RCC 7860 (cell line): ENCODE data around the gene MOB3B.
"Not testable (repeated sequence)": the region's sequence is repeated elsewhere in the genome, so short reads cannot be mapped to it uniquely, and the experiment has no call there.

Experiments
- DNase-seq: peaks from one replicate; pipeline ENCODE4 v3.0.0-alpha.2; 2015; ENCODE audit warnings: low spot score
- FAIRE-seq: peaks from 2 replicates; lab custom pipeline; 2012; peaks lifted over from hg19 to GRCh38; lab: Jason Lieb, UNC

MOB3B gene

DNA sequence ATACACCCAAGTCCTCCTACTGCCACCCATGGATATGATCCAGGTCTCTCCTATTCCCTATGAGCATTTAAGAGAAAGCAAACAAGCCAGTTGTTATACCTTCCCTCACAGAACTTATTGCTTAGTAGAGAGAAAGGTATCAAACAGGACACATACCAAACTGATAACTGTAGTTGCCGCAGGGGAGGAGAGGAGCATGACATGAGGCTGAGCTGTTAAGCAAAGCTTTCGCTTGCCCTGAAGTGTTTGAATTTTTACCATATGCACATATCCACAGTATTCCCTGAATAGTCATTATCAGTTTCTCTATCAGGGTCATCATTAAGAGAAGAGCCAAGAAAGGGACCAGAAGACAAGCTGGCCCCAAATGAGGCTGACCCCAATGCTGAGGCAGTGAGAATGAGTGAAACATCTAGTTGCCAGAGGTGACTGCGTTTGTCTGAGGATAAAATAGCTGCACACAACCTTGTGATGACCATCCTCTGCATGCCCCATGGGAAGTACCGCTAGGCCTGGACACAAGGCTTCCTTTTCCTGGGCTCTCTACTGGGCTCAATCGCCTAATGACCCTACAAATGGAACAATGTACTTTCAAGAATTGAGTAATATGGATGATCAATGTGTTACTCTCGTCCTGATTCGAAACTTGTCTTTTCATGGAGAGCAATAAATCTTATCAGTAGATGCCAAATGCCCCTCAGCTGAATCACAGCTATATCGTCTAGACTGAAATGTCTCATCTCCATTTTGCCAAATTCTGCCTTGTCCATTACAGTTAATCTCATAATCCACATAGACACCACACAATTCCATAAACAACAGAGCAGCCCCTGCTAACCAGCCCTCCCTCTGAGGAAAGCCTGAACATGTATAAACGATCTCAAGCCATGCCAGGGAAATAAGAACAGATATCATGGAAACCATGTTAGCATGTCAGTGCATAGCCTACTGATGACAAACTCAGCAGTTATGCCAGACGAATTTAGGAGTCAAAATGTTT, 9.8 kb downstream of the MOB3B start:
- DNase-seq (no peak), FAIRE-seq (no peak)

DNA sequence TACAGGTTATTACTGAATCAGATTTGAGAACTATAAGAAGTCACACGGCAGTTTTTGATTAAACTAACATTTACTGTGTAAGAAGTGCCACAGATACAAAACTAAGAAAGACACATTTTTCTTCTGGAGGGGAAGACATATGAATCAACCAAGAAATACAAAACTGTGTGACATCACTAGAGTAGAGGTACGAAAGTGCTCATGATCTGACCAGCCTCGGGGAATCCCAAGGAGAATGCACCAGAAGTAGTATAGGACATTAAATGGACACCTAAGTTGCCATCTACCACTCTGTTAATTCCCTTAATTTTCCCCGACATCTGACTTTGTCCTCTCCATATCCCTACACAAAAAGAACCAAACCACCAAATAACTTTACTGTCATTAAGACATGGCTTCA, 10.8 kb downstream of the MOB3B start:
- DNase-seq (no peak), FAIRE-seq (no peak)

DNA sequence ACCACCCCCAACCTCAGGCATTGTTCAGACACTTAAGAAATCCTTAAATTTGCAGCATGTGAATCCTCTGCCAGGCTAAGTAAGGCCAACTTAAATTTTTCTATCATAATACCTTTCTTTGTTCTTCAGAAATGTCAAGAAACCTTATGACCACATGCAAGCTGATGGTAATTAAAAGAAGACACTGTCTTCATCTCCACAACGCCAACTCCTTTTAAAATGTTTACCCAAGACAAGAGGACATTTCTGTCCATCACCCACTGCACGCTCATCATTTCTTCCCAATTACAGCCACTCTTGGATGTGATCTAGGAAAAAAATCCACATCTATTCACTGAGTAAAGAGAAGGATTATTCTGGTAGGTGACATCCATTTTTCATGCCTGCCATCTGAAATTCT, 11.6 kb downstream of the MOB3B start:
- FAIRE-seq (no peak), DNase-seq (no peak)

DNA sequence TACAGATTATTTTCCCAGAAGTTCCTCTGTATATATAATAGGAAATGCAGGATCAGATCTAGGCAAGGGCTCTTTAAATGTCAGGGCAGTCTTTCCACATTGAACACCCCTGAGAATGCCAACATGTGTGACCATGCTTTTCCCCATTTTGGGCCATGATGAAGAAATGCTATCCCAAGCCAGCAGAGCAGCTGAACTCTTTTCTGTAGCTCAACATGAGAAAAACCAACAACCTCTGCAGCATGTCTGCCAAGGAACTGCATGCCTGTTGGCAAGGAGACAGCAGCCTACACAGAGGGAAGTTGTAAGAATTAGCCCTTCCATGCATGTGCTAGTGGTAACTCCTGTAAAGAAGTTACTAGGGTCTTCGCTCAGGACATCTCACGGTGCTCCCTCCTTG, 15.1 kb downstream of the MOB3B start:
- DNase-seq (no peak), FAIRE-seq (no peak)

DNA sequence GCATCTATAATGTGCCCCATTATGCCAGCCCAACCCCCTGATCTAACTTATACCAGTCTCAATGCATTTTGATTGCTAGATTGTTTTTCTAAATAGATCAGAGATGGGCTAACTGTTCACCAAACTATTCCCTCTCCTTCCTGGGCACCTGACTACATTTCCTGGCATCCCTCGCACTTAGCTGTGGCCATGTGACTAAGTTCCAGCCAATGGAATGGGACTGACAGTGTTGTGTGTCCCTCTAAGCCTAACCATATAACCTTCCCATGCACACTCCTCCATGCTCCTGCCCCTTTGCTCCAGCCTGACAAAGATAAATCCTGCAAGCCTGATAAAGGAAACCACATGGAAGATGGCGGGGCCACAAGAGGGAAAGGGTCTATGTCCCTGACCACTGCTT, 17.8 kb downstream of the MOB3B start:
- FAIRE-seq (no peak), DNase-seq (no peak)

DNA sequence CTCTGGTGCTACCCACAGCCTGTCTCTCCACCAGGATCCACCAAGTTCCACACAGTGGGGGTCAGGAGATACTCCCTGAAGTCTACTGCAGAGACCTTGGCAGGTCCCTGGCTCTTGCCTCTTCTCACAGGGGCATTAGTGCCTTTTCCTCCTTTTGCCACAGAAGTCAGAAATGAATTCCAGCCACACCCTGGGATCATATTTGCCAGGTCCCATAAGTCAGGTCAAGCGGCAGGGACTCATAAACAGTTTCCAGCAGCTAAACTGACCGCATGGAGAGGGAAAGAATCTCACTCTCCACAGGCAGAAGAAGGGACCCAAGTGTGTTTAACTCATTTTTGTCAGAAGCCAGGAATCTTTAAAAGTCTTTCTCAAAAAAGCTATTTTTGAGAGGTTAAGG, 18.8 kb downstream of the MOB3B start:
- DNase-seq (no peak), FAIRE-seq (no peak)

DNA sequence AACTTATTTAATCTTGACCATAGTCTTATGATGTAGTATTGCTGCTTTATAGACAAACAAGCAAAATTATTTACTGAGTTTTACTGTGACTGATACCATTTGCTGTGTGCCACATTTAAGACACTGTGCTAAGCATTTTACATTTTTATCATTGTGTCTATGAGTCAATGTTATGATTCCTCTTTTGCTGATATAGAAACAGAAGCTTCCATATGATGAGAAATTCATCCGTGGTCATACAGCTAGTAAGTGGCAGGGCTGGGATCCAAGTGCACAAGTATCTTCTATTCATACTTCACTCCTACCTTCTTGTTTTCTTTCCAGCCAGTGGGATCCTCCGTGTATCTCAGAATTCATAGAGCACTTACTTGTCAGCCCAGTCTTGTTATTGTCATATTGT, 22.6 kb downstream of the MOB3B start:
- FAIRE-seq (no peak), DNase-seq (no peak)

DNA sequence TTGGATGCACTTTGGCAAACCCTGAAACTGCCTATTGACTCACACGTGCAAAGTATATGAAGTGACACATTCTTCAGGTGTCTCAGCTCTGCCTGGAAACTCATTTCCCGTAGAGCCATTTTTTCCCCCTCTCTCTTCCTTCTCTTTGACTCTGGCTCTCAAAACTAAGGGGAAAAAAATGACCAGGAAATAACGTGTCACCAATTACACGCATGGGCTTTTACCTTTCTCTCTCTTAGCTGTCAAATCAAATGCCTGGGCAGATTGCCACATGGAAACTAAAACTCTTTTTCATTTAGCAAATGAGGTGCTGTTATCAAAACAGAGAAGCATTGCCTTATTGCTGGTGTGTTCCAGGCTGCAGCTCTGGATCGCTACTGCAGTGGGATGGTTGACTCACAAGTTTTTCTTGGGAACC, 23.9 kb downstream of the MOB3B start:
- no peak for DNase-seq
- FAIRE-seq: no peak

DNA sequence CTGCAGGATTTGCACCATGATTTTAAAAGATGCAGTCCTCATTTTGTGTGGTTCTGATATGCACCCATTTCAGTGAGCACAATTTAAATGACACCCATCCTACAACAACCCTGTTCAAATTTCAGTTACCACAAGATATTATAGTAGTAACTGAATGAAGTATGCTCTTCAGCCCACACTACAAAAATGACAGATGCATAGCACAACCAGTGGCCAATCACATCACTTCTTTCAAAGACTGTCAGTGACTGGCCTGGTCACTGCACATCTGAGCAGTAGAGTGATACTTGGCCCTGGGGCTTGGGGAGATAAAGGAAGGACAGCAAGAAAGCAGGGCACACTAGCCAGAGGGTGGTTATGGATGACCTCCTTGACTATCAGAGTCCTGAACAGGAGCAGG, 25.4 kb downstream of the MOB3B start:
- DNase-seq (no peak), FAIRE-seq (no peak)

DNA sequence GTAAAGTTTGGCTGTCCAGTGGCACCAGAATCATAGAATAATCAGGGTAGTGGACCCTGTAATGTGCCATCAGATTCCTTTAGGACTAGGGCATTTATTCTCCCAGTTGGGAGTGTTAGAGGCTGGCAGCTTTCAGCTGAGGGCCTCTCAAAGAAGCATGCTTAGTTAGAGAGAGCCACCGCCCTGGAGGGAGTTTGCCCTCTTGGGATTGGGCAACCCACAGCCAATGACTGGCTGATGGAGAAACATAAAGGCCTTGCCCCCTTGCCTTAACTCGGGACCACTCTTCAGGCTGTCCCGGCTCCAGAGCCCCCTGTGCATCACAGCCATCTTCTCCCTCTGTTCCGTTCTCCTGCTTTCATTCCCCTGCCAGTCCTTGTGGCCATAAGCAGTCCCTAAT, 26.0 kb downstream of the MOB3B start:
- FAIRE-seq (no peak), DNase-seq (no peak)

DNA sequence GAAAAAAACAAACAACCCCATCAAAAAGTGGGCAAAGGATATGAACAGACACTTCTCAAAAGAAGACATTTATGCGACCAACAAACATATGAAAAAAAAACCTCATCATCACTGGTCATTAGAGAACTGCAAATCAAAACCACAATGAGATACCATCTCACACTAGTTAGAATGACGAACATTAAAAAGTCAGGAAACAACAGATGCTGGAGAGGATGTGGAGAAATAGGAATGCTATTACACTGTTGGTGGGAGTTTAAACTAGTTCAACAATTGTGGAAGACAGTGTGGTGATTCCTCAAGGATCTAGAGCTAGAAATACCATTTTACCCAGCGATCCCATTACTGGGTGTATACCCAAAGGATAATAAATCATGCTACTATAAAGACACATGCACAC, 28.7 kb downstream of the MOB3B start:
- not testable (repeated sequence) for DNase-seq, FAIRE-seq

DNA sequence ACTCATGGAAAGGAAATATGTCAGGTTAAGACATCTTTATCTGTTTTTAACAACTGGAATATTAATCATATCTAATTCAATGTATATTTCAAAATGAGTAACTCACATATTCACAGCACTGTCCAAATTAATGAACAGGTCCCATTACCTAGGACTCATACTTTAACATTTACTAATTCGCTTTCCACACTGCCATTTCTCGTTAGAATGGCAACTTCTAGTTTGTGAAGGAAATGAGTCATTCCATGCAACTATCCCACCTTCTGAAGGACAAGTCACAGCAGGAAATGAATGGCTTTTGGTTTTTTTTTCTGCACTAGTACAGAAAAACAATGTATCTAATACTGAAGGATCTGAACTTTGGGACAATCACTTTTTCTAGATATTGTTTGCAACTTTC, 30.2 kb downstream of the MOB3B start:
- DNase-seq (peak; percentile 31), FAIRE-seq (peak; percentile 34)

DNA sequence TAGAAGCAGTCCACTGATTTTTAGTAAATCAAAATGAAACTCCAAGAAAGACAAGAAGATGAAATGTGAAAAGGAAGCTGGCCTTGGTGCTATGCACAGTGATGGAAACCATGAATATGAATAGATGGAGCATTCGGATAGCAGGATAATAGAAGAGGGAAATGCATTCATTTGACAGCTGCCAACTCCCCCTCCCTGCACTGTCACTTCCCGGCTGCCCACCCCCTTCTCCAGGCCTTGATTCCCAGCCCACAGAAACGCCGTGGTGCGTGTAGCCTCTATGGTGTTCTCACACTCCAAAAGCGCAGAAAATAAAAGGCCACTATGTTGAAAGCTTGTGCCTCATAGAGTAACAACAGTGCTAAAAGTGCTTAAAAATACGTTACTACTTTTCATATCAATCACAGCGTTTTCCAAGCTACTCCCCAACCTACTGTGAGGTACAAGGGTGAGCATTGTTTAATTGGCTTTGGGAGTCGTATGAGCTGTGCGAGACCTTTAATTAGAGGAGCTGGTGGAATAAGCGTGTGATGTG, 31.7 kb downstream of the MOB3B start:
- no peak for DNase-seq
- FAIRE-seq: no peak

DNA sequence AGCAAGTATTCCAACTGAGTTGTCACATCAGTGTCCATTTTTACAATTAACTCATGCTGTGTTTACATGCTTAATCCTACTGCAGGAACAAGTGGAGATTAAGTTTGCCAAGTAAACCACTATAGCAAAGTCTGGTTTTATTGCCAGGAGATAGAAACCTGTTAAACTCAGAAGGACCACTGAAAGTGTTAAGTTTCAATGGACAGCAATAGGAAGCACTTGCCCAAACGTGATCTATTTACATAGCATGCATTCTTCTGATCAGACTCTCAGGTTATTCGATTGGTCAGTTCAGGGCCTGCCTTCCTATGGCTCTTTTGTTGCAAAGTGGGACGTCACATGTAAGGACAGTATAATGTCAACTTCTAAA, 33.5 kb downstream of the MOB3B start:
- no peak for FAIRE-seq
- DNase-seq: no peak

DNA sequence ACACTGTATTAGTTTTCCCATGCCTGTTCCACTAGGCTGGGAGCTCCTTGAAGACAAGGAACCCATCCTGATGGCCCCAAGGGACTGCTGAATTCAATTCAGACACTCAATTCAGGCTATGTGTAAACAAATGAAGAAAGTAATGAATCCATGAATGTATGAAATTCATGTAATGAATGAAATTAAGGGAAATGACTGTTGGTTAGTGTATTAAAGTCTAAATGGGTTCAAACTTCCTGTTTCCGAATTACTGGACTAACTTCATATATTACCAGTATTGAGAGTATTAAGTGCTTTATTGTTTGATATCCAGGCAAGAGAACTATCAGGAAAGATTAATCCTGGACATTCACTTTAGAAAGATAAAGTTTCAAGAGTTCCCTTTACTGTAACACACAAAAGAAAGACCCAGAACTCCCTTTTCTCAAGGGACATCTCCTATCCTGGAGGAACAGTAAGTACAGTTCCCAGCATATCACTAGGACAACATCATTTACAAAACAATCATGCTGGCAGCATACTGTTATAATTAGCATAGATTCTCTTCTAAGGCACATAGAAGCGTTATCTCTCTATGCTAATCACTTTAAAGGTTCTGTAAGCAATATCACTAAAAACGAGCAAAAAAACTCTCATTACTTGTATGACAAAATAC, 34.0 kb downstream of the MOB3B start:
- DNase-seq: no peak
- no peak for FAIRE-seq

DNA sequence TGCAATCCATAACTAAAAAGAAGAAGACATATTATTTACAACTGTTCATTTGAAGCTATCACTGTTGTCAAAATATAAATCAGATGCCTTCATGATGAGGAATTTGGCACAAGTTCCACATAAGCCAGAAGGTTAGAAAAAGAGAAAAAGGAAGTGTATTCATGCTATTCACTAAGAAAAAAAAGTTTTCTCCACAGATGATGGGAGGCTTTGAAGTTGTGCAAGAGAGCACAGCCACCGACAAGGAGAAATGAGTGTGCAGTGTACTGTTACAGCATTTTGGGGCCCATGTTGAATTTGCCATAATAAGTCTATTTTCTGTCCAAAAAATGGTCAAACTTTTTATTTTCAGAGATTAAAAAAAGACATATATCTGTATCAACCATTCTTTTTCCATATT, 38.5 kb downstream of the MOB3B start:
- DNase-seq (no peak), FAIRE-seq (no peak)

DNA sequence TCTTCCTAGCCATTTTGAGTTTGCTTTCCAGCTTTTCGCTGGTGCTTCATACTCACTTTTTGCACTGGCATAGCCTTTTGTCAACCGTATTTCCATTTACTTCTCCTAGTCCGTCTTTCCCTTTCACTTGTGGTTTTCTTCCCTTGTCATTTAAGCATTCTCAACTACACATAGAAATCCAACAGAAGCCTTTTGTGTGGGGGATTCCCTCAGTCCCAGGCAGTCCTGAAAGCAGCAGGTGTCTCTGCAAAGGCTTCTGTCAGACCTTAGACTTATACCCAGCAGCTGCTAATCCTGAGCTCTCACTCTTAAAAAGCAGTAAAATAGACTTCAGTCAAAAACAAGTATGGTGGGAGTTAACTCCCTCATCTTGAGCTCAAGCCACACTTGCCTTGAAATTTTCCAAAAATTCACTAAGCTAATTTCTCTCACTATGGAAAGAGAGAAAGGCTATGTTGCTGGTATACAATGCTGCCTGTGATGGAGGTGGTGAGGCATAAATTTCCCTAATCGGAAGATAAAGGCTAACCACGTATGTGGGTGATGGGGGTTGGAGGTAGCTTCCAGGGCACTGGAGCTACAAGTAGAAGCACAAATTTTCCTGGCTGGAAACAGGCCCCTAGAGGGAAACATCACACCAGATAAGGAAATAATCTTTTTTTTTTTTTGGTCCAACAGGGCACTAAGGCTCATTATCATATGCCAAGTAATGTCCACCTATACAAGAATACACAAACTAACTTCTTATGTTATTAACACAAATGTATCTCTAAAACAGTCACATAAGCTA, 40.3 kb downstream of the MOB3B start:
- FAIRE-seq (no peak), DNase-seq (no peak)

DNA sequence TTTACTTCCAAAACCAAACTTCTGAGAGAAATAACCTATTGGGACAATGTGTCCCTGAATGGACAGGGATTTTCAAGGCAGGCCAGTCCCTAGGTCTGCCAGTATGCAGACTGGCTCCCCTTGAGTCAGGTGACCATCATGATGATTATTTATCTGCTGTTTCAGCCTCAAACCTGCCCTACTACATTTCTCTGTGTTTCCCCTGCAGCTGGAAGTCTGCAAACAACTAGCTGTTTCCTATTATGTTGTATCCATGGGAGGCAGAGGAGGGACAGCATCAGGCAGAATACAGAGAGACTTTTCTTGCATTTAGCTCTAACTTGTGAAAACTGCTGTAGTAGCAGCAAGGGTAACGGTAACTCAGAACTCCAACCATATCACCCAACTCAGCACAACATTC, 41.7 kb downstream of the MOB3B start:
- FAIRE-seq: no peak
- no peak for DNase-seq

DNA sequence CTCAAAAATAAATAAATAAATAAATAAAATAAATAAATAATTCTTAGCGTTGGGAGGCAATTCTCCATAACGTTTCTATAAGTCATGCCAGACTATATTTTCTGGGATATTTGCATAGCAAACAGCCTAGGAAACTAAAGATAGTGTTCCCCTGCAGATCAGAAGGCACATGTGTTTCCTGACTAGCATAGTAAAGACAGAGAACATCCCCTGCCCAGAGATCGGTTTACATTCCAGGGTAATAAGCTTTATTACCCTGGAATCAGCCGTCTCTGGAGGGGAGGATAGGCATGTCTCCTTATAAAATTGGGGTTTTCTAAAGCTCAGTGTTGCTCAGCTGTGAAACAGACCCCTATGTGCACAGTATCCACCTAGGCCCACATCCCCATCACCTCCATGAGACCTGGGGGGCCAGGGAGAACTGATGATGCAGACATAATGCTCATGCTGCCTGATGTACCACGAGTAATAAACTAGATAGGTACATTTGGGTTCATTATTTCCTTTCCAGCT, 42.4 kb downstream of the MOB3B start:
- FAIRE-seq (no peak), DNase-seq (no peak)

DNA sequence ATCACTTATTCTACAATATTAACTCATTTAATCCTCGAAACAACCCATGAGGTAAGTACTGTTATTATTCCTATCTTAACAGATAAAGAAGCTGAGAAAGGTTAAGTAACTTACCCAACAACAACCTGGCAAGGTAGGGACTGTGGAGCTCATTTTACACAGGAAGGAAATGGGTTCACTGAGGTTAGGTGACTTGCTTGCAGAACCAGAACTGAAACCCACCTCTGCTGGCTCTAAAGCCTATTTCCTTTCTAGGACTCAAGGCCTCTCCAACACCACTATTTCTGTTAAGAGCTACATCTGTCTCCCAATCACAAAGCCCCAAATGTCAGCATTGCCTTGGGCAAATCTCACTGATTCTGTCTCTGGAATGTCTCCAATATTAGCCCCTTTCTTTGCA, 44.5 kb downstream of the MOB3B start:
- DNase-seq (no peak), FAIRE-seq (no peak)

DNA sequence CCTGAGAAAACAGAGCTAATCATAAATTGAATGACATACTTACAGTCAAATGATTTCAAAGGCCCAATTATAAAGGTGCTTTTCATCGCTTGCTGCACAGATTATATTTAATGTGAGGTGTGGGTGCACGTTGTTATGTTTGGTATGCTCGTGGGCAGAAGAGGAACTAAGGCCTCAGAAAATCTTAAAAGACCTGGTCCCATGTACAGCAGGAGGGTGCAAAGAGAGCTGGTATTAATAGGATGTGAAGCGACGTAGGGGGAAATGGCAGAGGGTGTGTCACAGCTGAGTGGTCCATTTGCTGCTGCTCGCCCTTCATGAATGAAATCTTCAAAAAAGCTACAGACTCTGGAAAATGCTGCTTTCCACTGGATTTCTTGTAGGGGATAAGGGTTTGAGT, 46.0 kb downstream of the MOB3B start:
- no peak for DNase-seq
- no peak for FAIRE-seq
